Ectodermal cell (in vitro differentiated cells): ENCODE data around the gene MRNIP.

Source experiments
- H3K27ac ChIP-seq: 2 replicates; pipeline ENCODE4 v1.7.0; 2013; ENCODE audit warnings: mild to moderate bottlenecking, low read depth, low read length; ENCODE audit not compliant: insufficient read depth, poor library complexity, severe bottlenecking
- H3K27me3 ChIP-seq: 2 replicates; pipeline ENCODE4 v1.7.0; 2013; ENCODE audit warnings: mild to moderate bottlenecking, low read length; ENCODE audit not compliant: insufficient read depth, control insufficient read depth, poor library complexity, severe bottlenecking
- H3K36me3 ChIP-seq: one replicate; pipeline ENCODE4 v1.7.0; 2013; ENCODE audit warnings: low read length; ENCODE audit not compliant: control insufficient read depth, insufficient read depth
- H3K4me1 ChIP-seq: one replicate; pipeline ENCODE4 v1.7.0; 2013; ENCODE audit warnings: low read length; ENCODE audit not compliant: control insufficient read depth, insufficient read depth
- H3K4me3 ChIP-seq: 2 replicates; pipeline ENCODE4 v1.7.0; 2013; ENCODE audit warnings: low read depth, low read length, control low read depth; ENCODE audit not compliant: insufficient read depth
- H3K9me3 ChIP-seq: 2 replicates; pipeline ENCODE4 v1.7.0; 2013; ENCODE audit warnings: mild to moderate bottlenecking, low read length, moderate library complexity; ENCODE audit not compliant: control insufficient read depth
- WGBS, 2 experiments: methylation state at CpG; one replicate each; pipeline ENCODE4 v1.1.7; 2013; ENCODE audit warnings: missing lambda C conversion rate in 2 of 2; 5-methylcytosine and 5-hydroxymethylcytosine counted together

The MRNIP gene

GRCh38 chr5:179879003-179879689, 20.5 kb upstream of the MRNIP start:
- no peaks in the 10 kb centered on the region for H3K4me1 ChIP-seq
- WGBS, 2 experiments: 94 to 96% methylated on average over 31 of the region's 31 CpGs
- peaks cover 18% of the 10 kb centered on the region for H3K36me3 ChIP-seq
- no peaks in the 10 kb centered on the region for H3K9me3 ChIP-seq
- no peak overlapping the region for H3K27ac ChIP-seq
- no peaks in the 10 kb centered on the region for H3K27me3 ChIP-seq
- no peak overlapping the region for H3K4me3 ChIP-seq

- Histone ChIP-seq H3K27me3 (no peaks in the 10 kb centered on the region), H3K4me3 (no peak overlapping the region), H3K36me3 (peaks cover 18% of the 10 kb centered on the region), H3K4me1 (no peaks in the 10 kb centered on the region), H3K9me3 (no peaks in the 10 kb centered on the region), H3K27ac (no peak overlapping the region)
- WGBS, 2 experiments: 95% methylated on average over 26 of the region's 26 CpGs
Measured at GRCh38 chr5:179878222-179879002, 19.8 kb upstream of the MRNIP start.

- Histone ChIP-seq H3K4me1 (no peaks in the 10 kb centered on the region), H3K27ac (no peak overlapping the region), H3K36me3 (peaks cover 23% of the 10 kb centered on the region), H3K27me3 (no peaks in the 10 kb centered on the region), H3K9me3 (no peaks in the 10 kb centered on the region), H3K4me3 (no peak overlapping the region)
- WGBS, 2 experiments: 93 to 98% methylated on average over 3 of the region's 3 CpGs
Measured at GRCh38 chr5:179876610-179876952, 18.0 kb upstream of the MRNIP start.

GRCh38 chr5:179875741-179876609, 17.4 kb upstream of the MRNIP start:
- H3K27ac ChIP-seq: no peak overlapping the region
- H3K36me3 ChIP-seq: peaks cover 25% of the 10 kb centered on the region
- 92 to 95% methylated on average over 15 to 16 of the region's 16 CpGs for WGBS, 2 experiments
- no peaks in the 10 kb centered on the region for H3K4me1 ChIP-seq
- H3K4me3 ChIP-seq: no peak overlapping the region
- H3K27me3 ChIP-seq: no peaks in the 10 kb centered on the region
- H3K9me3 ChIP-seq: no peaks in the 10 kb centered on the region

- H3K27ac ChIP-seq: no peak overlapping the region
- peaks cover 11% of the 10 kb centered on the region for H3K4me1 ChIP-seq
- no peaks in the 10 kb centered on the region for H3K9me3 ChIP-seq
- H3K36me3 ChIP-seq: peaks cover 26% of the 10 kb centered on the region
- H3K27me3 ChIP-seq: no peaks in the 10 kb centered on the region
- 96 to 97% methylated on average over 28 of the region's 28 CpGs for WGBS, 2 experiments
- no peak overlapping the region for H3K4me3 ChIP-seq
Measured at GRCh38 chr5:179874536-179875292, 16.1 kb upstream of the MRNIP start.

- peaks cover 17% of the 10 kb centered on the region for H3K4me1 ChIP-seq
- peaks cover 26% of the 10 kb centered on the region for H3K36me3 ChIP-seq
- no peaks in the 10 kb centered on the region for H3K9me3 ChIP-seq
- no peaks in the 10 kb centered on the region for H3K27me3 ChIP-seq
- 91 to 95% methylated on average over 3 of the region's 3 CpGs for WGBS, 2 experiments
- no peak overlapping the region for H3K4me3 ChIP-seq
- H3K27ac ChIP-seq: no peak overlapping the region
Measured at GRCh38 chr5:179874136-179874535, 15.5 kb upstream of the MRNIP start.

- peaks cover 22% of the 10 kb centered on the region for H3K4me1 ChIP-seq
- no peaks in the 10 kb centered on the region for H3K27me3 ChIP-seq
- no peak overlapping the region for H3K27ac ChIP-seq
- no peaks in the 10 kb centered on the region for H3K9me3 ChIP-seq
- no peak overlapping the region for H3K4me3 ChIP-seq
- WGBS, 2 experiments: 94 to 96% methylated on average over 7 of the region's 7 CpGs
- peaks cover 22% of the 10 kb centered on the region for H3K36me3 ChIP-seq
Measured at GRCh38 chr5:179873588-179874110, 15.0 kb upstream of the MRNIP start.

- Histone ChIP-seq H3K27me3 (no peaks in the 10 kb centered on the region), H3K36me3 (peaks cover 22% of the 10 kb centered on the region), H3K4me3 (no peak overlapping the region), H3K4me1 (peaks cover 25% of the 10 kb centered on the region), H3K27ac (no peak overlapping the region), H3K9me3 (no peaks in the 10 kb centered on the region)
- WGBS, 2 experiments: 95 to 96% methylated on average over 14 of the region's 14 CpGs
Measured at GRCh38 chr5:179872828-179873575, 14.4 kb upstream of the MRNIP start.
